B cell (primary cell): ENCODE measurements around the gene GPR156. TPM values are rescaled to one million over a fixed set of nuclear protein-coding genes. Genes with fewer than 3 reads are reported as not detected.

Experiments used
- ATAC-seq: fragments of 200-7000 bp; cut with Tn5 transposase; one replicate; pipeline ENCODE4 v1.10.0; 2021; ENCODE audit warnings: low read depth, mild to moderate bottlenecking, moderate number of reproducible peaks, moderate library complexity
- CTCF ChIA-PET: fragments of 350-600 bp; sonication (Branson Sonifier 250); formaldehyde crosslinking; loops from one replicate; lab custom pipeline; 2021; ENCODE audit warnings: antibody characterized with exemption, inconsistent platforms; lab: Charles Lee
- POLR2A ChIA-PET: fragments of 350-600 bp; sonication (Branson Sonifier 250); formaldehyde crosslinking; loops from one replicate; lab custom pipeline; 2021; ENCODE audit warnings: antibody characterized with exemption; lab: Charles Lee
- DNase-seq: peaks from one replicate; pipeline ENCODE4 v3.0.0; 2013
- H2AFZ ChIP-seq: 2 replicates; pipeline ENCODE4 v1.6.1; 2012; ENCODE audit warnings: mild to moderate bottlenecking, low read depth, low read length; ENCODE audit not compliant: insufficient read depth, poor library complexity, severe bottlenecking
- H3K27ac ChIP-seq, 2 donors: 1 replicate in 1 of 2; 2 replicates in 1 of 2; pipeline ENCODE4 v1.5.1; 2012 to 2013; ENCODE audit warnings: low read length in 2 of 2, mild to moderate bottlenecking in 2 of 2, moderate library complexity in 1 of 2
- H3K27me3 ChIP-seq, 4 experiments: fragments of 200-600 bp in 1 of 4; sonication (generic) in 1 of 4; replicated peaks in 1 of 4; 1 replicate in 2 of 4; 2 replicates in 2 of 4; pipeline versions ENCODE4 v1.6.1 to v1.7.0; 2013 to 2016; ENCODE audit warnings: low read length in 3 of 4, mild to moderate bottlenecking in 2 of 4, mixed read lengths in 1 of 4, moderate library complexity in 1 of 4; ENCODE audit not compliant: insufficient read depth in 4 of 4, control insufficient read depth in 3 of 4; ENCODE audit errors: control extremely low read depth in 1 of 4
- H3K36me3 ChIP-seq, 2 experiments: replicated peaks in 1 of 2; 1 replicate in 1 of 2; 2 replicates in 1 of 2; pipeline versions ENCODE4 v1.6.1 to v1.7.1; 2013; ENCODE audit warnings: low read length in 1 of 2; ENCODE audit not compliant: insufficient read depth in 2 of 2, control insufficient read depth in 1 of 2; ENCODE audit errors: control extremely low read depth in 1 of 2, extremely low read depth in 1 of 2
- H3K4me1 ChIP-seq, 2 donors: fragments of 200-600 bp in 1 of 2; sonication (generic) in 1 of 2; 1 replicate in 1 of 2; 2 replicates in 1 of 2; pipeline versions ENCODE4 v1.5.1 to v1.6.1; 2013 to 2017; ENCODE audit warnings: low read length in 2 of 2; ENCODE audit not compliant: control insufficient read depth in 2 of 2, insufficient read depth in 2 of 2
- H3K4me2 ChIP-seq: replicated peaks from 2 replicates; pipeline ENCODE3; 2012; ENCODE audit warnings: mild to moderate bottlenecking, low read depth, low read length; ENCODE audit not compliant: poor library complexity, severe bottlenecking
- H3K4me3 ChIP-seq, 5 experiments: fragments of 200-600 bp in 1 of 5; sonication (generic) in 1 of 5; 1 replicate in 3 of 5; 2 replicates in 2 of 5; pipeline versions ENCODE4 v1.5.1 to v1.7.0; 2011 to 2016; ENCODE audit warnings: low read length in 4 of 5, mild to moderate bottlenecking in 4 of 5, low read depth in 2 of 5, control low read depth in 1 of 5, moderate library complexity in 1 of 5; ENCODE audit not compliant: insufficient read depth in 1 of 5; ENCODE audit errors: control extremely low read depth in 1 of 5, extremely low read depth in 1 of 5
- H3K79me2 ChIP-seq: fragments of 200-600 bp; sonication (generic); one replicate; pipeline ENCODE4 v1.6.0; 2016; ENCODE audit warnings: low read length; ENCODE audit not compliant: control insufficient read depth, insufficient read depth
- H3K9ac ChIP-seq: fragments of 200-600 bp; sonication (generic); 2 replicates; pipeline ENCODE4 v1.6.1; 2017; ENCODE audit warnings: mild to moderate bottlenecking, low read length, moderate library complexity
- H3K9me3 ChIP-seq, 3 donors: one replicate each; pipeline versions ENCODE4 v1.6.1 to v1.7.1; 2013; ENCODE audit warnings: low read length in 2 of 3; ENCODE audit not compliant: control insufficient read depth in 2 of 3, insufficient read depth in 1 of 3; ENCODE audit errors: control extremely low read depth in 1 of 3
- H4K20me1 ChIP-seq: 2 replicates; pipeline ENCODE4 v1.6.0; 2012; ENCODE audit warnings: mild to moderate bottlenecking, low read length; ENCODE audit not compliant: insufficient read depth, control insufficient read depth, poor library complexity, severe bottlenecking
- H3K27ac Mint-ChIP-seq: one replicate; pipeline ENCODE4 v1.8.0; 2021; ENCODE audit warnings: mixed read lengths
- H3K27me3 Mint-ChIP-seq: one replicate; pipeline ENCODE4 v1.8.0; 2021; ENCODE audit warnings: mixed read lengths
- H3K4me1 Mint-ChIP-seq: one replicate; pipeline ENCODE4 v1.8.0; 2021; ENCODE audit warnings: mixed read lengths
- H3K4me3 Mint-ChIP-seq: one replicate; pipeline ENCODE4 v1.8.0; 2021; ENCODE audit warnings: mixed read lengths
- H3K9me3 Mint-ChIP-seq: one replicate; pipeline ENCODE4 v1.8.0; 2022; ENCODE audit warnings: mixed read lengths; ENCODE audit not compliant: insufficient read depth
- CTCF ChIP-seq: fragments of 200-600 bp; IDR thresholded peaks from one replicate; pipeline ENCODE4 v1.8.0; 2022; ENCODE audit warnings: antibody characterized with exemption, mild to moderate bottlenecking
- EZH2 ChIP-seq: IDR thresholded peaks from 2 replicates; pipeline ENCODE4 v1.6.1; 2012; ENCODE audit warnings: borderline replicate concordance, low read depth, mild to moderate bottlenecking, moderate library complexity, low read length; ENCODE audit not compliant: insufficient read depth, poor library complexity, severe bottlenecking
- WGBS: methylation state at CpG from one replicate; pipeline ENCODE4 v1.1.5; 2013; ENCODE audit warnings: missing lambda C conversion rate; ENCODE audit not compliant: insufficient coverage; 5-methylcytosine and 5-hydroxymethylcytosine counted together
- intact Hi-C: fragments of 100-400 bp; cut with micrococcal nuclease; formaldehyde crosslinking; loops from one replicate; pipeline ENCODE4 v1.10.0; 2022
- polyA plus RNA-seq: library from polyadenylated mRNA; depleted of rRNA; stranded (reverse); fragments of >200 nt; gene quantifications from 2 replicates; pipeline ENCODE4 v1.2.3, GENCODE V29; 2012
- total RNA-seq, 2 donors: library from RNA; stranded (reverse); fragments of 120-200 nt in 1 of 2; gene quantifications; 1 replicate in 1 of 2; 2 replicates in 1 of 2; pipeline versions ENCODE4 v1.2.3 to v1.2.4, GENCODE V29; 2013 to 2022

Gene GPR156
- total and polyA plus RNA-seq, 2 donors (not counting 1 experiment from before 2014, with no cell fraction given), result 0.03 to 0.20 TPM

- Histone ChIP-seq H4K20me1 (no peaks in the 10 kb centered on the region), H3K27me3 (no peaks in the 10 kb centered on the region), H3K4me1 (no peaks in the 10 kb centered on the region), H3K9me3 (peaks cover 0 to 3% (median 0%) of the 10 kb centered on the region in 3 donors), H3K36me3 (no peaks in the 10 kb centered on the region), H3K27ac (no peak overlapping the region), H3K4me3 (no peak overlapping the region), H3K4me2 (no peak overlapping the region), H3K79me2 (no peaks in the 10 kb centered on the region), H3K9ac (no peak overlapping the region), H2AFZ (no peak overlapping the region)
- CTCF ChIA-PET, result interaction anchor here (1.8 kb wide), 1 partner anchor 248 kb away, joined by 7 read pairs; no protein-coding TSS in a partner anchor
- ATAC-seq, result no peak
- no peak overlapping the region for H3K4me3 Mint-ChIP-seq
- intact Hi-C loops, result no loop called here
- no peaks in the 10 kb centered on the region for H3K9me3 Mint-ChIP-seq
- no peak for DNase-seq
- POLR2A ChIA-PET, result no interaction called here
- TF ChIP-seq CTCF (no peak), EZH2 (no peak)
- H3K27me3 Mint-ChIP-seq, result no peaks in the 10 kb centered on the region
- no peak overlapping the region for H3K27ac Mint-ChIP-seq
- no peaks in the 10 kb centered on the region for H3K4me1 Mint-ChIP-seq
- WGBS, result 99% methylated on average over 37 of the region's 52 CpGs
Measured at GRCh38 chr3:120140098-120140742, 144.8 kb downstream of the GPR156 start.

- Mint-ChIP-seq H3K4me3 (no peak overlapping the region), H3K27ac (no peak overlapping the region), H3K27me3 (no peaks in the 10 kb centered on the region), H3K9me3 (no peaks in the 10 kb centered on the region), H3K4me1 (no peaks in the 10 kb centered on the region)
- H3K9ac ChIP-seq, result no peak overlapping the region
- no peak for ATAC-seq
- DNase-seq, result no peak
- CTCF ChIA-PET, result no interaction called here
- intact Hi-C loops, result no loop called here
- no peak for TF ChIP-seq CTCF
- TF ChIP-seq EZH2, result no peak
- POLR2A ChIA-PET, result no interaction called here
- no peaks in the 10 kb centered on the region for H3K27me3 ChIP-seq
- H3K4me2 ChIP-seq, result no peak overlapping the region
- H3K4me3 ChIP-seq, result no peak overlapping the region
- H3K4me1 ChIP-seq, result no peaks in the 10 kb centered on the region
- H3K9me3 ChIP-seq, result peaks cover 0 to 3% (median 0%) of the 10 kb centered on the region in 3 donors
- H3K36me3 ChIP-seq, result no peaks in the 10 kb centered on the region
- H4K20me1 ChIP-seq, result no peaks in the 10 kb centered on the region
- H3K79me2 ChIP-seq, result no peaks in the 10 kb centered on the region
- no peak overlapping the region for H2AFZ ChIP-seq
- WGBS, result 90% methylated on average over 2 of the region's 4 CpGs
- no peak overlapping the region for H3K27ac ChIP-seq
Measured at GRCh38 chr3:120139140-120139539, 145.9 kb downstream of the GPR156 start.
